Measurements from ENCODE around the gene OXT.
"Not testable (repeated sequence)": the region's sequence is repeated elsewhere in the genome, so short reads cannot be mapped to it uniquely, and the experiment has no call there.

OXT gene

GRCh38 chr20:3071610-3072529, at the start of gene OXT:
Gene OXT, plus strand, starts transcription at chr20:3071620. Its CDS starts 36 bp downstream, at chr20:3071656.
- DNase-seq (ENCODE audit: low read depth), result no peak

GRCh38 chr20:3021777-3022176, 49.6 kb upstream of the OXT start:
- no peak for DNase-seq (ENCODE audit: low read depth)

- not testable (repeated sequence) for DNase-seq (ENCODE audit: low read depth)
Observed at GRCh38 chr20:3022559-3023490, 48.6 kb upstream of the OXT start.

GRCh38 chr20:3027987-3028386, 43.4 kb upstream of the OXT start:
- no peak for DNase-seq (ENCODE audit: low read depth)

GRCh38 chr20:3031524-3032147, 39.8 kb upstream of the OXT start:
- DNase-seq (ENCODE audit: low read depth), result no peak

- no peak for DNase-seq (ENCODE audit: low read depth)
Observed at GRCh38 chr20:3032624-3033023, 38.8 kb upstream of the OXT start.

GRCh38 chr20:3037654-3038053, 33.8 kb upstream of the OXT start:
- no peak for DNase-seq (ENCODE audit: low read depth)

- DNase-seq (ENCODE audit: low read depth), result no peak
Observed at GRCh38 chr20:3038454-3038853, 33.0 kb upstream of the OXT start.

GRCh38 chr20:3039426-3039825, 32.0 kb upstream of the OXT start:
- no peak for DNase-seq (ENCODE audit: low read depth)

- DNase-seq (ENCODE audit: low read depth), result no peak
Observed at GRCh38 chr20:3040086-3040485, 31.3 kb upstream of the OXT start.

- no peak for DNase-seq (ENCODE audit: low read depth)
Observed at GRCh38 chr20:3041854-3042409, 29.5 kb upstream of the OXT start.

- DNase-seq (ENCODE audit: low read depth), result no peak
Observed at GRCh38 chr20:3042625-3043024, 28.8 kb upstream of the OXT start.

- DNase-seq (ENCODE audit: low read depth), result no peak
Observed at GRCh38 chr20:3043322-3043721, 28.1 kb upstream of the OXT start, which contains the start of gene GNRH2. Gene GNRH2, plus strand, starts transcription at chr20:3043622. Its CDS starts 793 bp downstream, at chr20:3044415.

GRCh38 chr20:3044336-3044965, 27.0 kb upstream of the OXT start:
- DNase-seq (ENCODE audit: low read depth), result no peak

- peak; percentile 37 for DNase-seq (ENCODE audit: low read depth)
Observed at GRCh38 chr20:3045042-3045815, 26.2 kb upstream of the OXT start.

- peak; percentile 75 for DNase-seq (ENCODE audit: low read depth)
Observed at GRCh38 chr20:3045816-3046676, 25.4 kb upstream of the OXT start, which contains the start of gene MRPS26. Gene MRPS26, plus strand, starts transcription at chr20:3046052. Its CDS starts 17 bp downstream, at chr20:3046069.

- DNase-seq (ENCODE audit: low read depth), result no peak
Observed at GRCh38 chr20:3046677-3047462, 24.6 kb upstream of the OXT start.
